Lung (tissue), 12 donors: Measurements from ENCODE around the gene SON. TPM values are rescaled to one million over a fixed set of nuclear protein-coding genes. Genes with fewer than 3 reads are reported as not detected.
"Not testable (repeated sequence)": the region's sequence is repeated elsewhere in the genome, so short reads cannot be mapped to it uniquely, and the experiment has no call there.

Source experiments
- ATAC-seq: fragments of 200-7000 bp; cut with Tn5 transposase; one replicate; pipeline ENCODE4 v1.9.1; 2020; ENCODE audit warnings: moderate number of reproducible peaks; ENCODE audit not compliant: insufficient read depth, low FRiP score
- DNase-seq, 3 donors: peaks; one replicate each; pipeline ENCODE4 v3.0.0-alpha.2; 2013 to 2017
- H3K27ac ChIP-seq, 2 donors: one replicate each; pipeline ENCODE4 v1.5.1; 2013; ENCODE audit warnings: mild to moderate bottlenecking in 2 of 2, moderate library complexity in 2 of 2, control low read depth in 1 of 2, inconsistent platforms in 1 of 2, low read depth in 1 of 2, low read length in 1 of 2
- H3K27me3 ChIP-seq, 3 donors: one replicate each; pipeline ENCODE4 v1.5.1; 2013; ENCODE audit warnings: low read length in 2 of 3; ENCODE audit not compliant: control insufficient read depth in 3 of 3, insufficient read depth in 3 of 3
- H3K36me3 ChIP-seq, 4 donors: one replicate each; pipeline ENCODE4 v1.5.1; 2013; ENCODE audit warnings: low read length in 4 of 4, mild to moderate bottlenecking in 1 of 4, moderate library complexity in 1 of 4; ENCODE audit not compliant: control insufficient read depth in 4 of 4, insufficient read depth in 4 of 4
- H3K4me1 ChIP-seq, 5 donors: one replicate each; pipeline ENCODE4 v1.5.1; 2013; ENCODE audit warnings: low read length in 5 of 5, mild to moderate bottlenecking in 2 of 5, moderate library complexity in 1 of 5; ENCODE audit not compliant: control insufficient read depth in 5 of 5, insufficient read depth in 5 of 5
- H3K4me3 ChIP-seq: one replicate; pipeline ENCODE4 v1.5.1; 2013; ENCODE audit warnings: mild to moderate bottlenecking, control low read depth, moderate library complexity
- H3K9ac ChIP-seq, 2 donors: one replicate each; pipeline ENCODE4 v1.5.1; 2013; ENCODE audit warnings: low read length in 2 of 2, control low read depth in 1 of 2; ENCODE audit not compliant: insufficient read depth in 1 of 2
- H3K9me3 ChIP-seq, 4 donors: one replicate each; pipeline ENCODE4 v1.5.1; 2013; ENCODE audit warnings: low read length in 3 of 4, mild to moderate bottlenecking in 1 of 4, moderate library complexity in 1 of 4; ENCODE audit not compliant: control insufficient read depth in 4 of 4, insufficient read depth in 3 of 4
- CTCF ChIP-seq: IDR thresholded peaks from 2 replicates; pipeline ENCODE4 v1.5.1; 2012; ENCODE audit warnings: mild to moderate bottlenecking; ENCODE audit errors: control extremely low read depth, extremely low read depth
- WGBS, 2 donors: extraction: QIAGEN DNeasy Blood & Tissue Kit; methylation state at CpG; one replicate each; pipeline ENCODE4 v1.1.7; 2013; 5-methylcytosine and 5-hydroxymethylcytosine counted together
- polyA plus RNA-seq, 2 donors: library from polyadenylated mRNA; stranded (reverse); fragments of 200-250 nt; gene quantifications; one replicate each; pipeline ENCODE4 v1.2.1, GENCODE V29; 2013
- total RNA-seq, 2 donors: library from RNA; depleted of rRNA in 1 of 2; stranded (reverse); fragments of >200 nt in 1 of 2; gene quantifications; one replicate each; pipeline ENCODE4 v1.2.1, GENCODE V29; 2014 to 2021
- donor health status: control.
- donor health status: control.
- donor health status: Bipolar disorder and iron deficiency.
- donor health status: healthy.
- donor health status: DM: yes; HTN: yes; CAD: no.

SON gene
- total and polyA plus RNA-seq, 4 donors: 100 to 393 (median 192) TPM

DNA sequence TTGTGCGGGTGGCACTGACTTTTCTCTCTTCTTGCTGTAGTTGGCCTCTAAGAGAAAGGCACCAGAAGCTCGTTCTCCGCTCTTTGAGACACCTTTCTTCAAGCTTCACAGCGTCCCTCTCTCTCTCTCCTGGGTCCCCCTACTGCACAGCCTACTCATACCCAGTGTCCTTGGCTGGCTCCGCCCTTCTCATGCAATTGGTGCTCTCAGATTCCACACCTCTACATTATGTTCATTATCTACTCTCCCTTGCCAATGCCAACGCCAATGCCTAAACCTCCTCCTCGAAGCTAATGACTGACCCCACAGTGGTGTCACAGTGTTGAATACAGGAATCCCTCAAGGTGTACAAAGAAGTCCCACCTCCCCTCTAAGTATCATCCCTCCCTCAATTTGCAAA lies 46.5 kb upstream of the SON start:
- H3K9ac ChIP-seq: no peak overlapping the region
- no peak overlapping the region for H3K4me3 ChIP-seq
- no peak for ATAC-seq
- H3K27ac ChIP-seq: no peak overlapping the region
- H3K27me3 ChIP-seq: no peaks in the 10 kb centered on the region
- H3K36me3 ChIP-seq: no peaks in the 10 kb centered on the region
- H3K4me1 ChIP-seq: peaks cover 0 to 9% (median 0%) of the 10 kb centered on the region in 5 donors
- TF ChIP-seq CTCF: no peak
- WGBS, 2 donors: 71 to 73% methylated on average over 7 of the region's 7 CpGs
- H3K9me3 ChIP-seq: no peaks in the 10 kb centered on the region
- DNase-seq: no peak

DNA sequence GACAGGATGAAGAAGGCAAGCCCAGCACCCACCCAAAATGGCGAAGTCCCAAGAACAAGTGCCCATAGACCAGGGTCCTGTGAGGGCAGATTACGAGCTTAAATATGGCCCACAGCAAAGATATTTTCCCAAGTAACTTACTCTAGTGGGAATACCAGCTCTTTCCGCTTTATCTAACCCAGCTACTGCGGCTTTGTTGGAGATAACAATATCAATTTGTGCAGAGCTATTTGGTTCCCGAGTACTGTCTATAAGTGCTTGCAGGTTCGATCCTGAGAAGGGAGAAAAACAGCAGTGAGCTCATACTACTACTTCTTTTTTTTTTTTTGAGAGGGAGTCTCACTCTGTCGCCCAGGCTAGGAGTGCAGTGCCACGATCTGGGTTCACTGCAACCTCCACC lies 37.0 kb upstream of the SON start:
- no peak for ATAC-seq
- 96 to 97% methylated on average over 8 of the region's 8 CpGs for WGBS, 2 donors
- Histone ChIP-seq H3K36me3 (peaks cover 13 to 34% (median 21%) of the 10 kb centered on the region in 4 donors), H3K4me3 (no peak overlapping the region), H3K4me1 (no peaks in the 10 kb centered on the region), H3K27ac (no peak overlapping the region), H3K9ac (no peak overlapping the region), H3K27me3 (no peaks in the 10 kb centered on the region), H3K9me3 (no peaks in the 10 kb centered on the region)
- no peak for TF ChIP-seq CTCF
- no peak for DNase-seq

- H3K27ac ChIP-seq, ATAC-seq, H3K4me1 ChIP-seq, DNase-seq, H3K9ac ChIP-seq, H3K4me3 ChIP-seq, H3K27me3 ChIP-seq, H3K9me3 ChIP-seq: not testable (repeated sequence)
- H3K36me3 ChIP-seq: peaks cover 20 to 43% (median 25%) of the 10 kb centered on the region in 4 donors
- 100% methylated on average over 1 of the region's 1 CpG for whole genome bisulfite sequencing, 2 donors
These were observed 35.8 kb upstream of the SON start for GRCh38 chr21:33507003-33507402.

DNA sequence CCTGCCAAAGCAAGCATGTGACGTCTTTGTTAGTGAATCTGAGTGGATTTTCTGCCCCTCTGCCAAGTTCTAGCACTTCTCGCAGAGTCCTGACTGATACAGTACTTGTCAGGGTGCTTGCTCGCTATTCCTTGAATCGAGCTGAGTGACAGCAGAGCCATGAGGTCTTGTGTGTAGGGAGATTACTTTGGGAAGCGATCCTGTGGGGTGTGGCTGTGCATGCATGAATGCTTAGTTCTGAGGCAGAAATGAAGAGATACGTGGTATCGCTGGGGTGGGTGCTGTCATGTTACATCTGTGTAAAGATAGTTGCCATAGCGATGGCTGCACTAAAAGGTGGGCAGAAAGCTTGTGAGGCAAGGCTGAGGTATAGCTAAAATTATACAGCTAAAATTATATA lies 32.0 kb upstream of the SON start:
- peaks cover 20 to 32% (median 24%) of the 10 kb centered on the region in 4 donors for H3K36me3 ChIP-seq

More for the DNA sequence above, 32.0 kb upstream of the SON start:
- Histone ChIP-seq H3K9ac (no peak overlapping the region), H3K27ac (no peak overlapping the region), H3K27me3 (no peaks in the 10 kb centered on the region), H3K4me1 (peaks cover 0 to 8% (median 0%) of the 10 kb centered on the region in 5 donors), H3K9me3 (no peaks in the 10 kb centered on the region), H3K4me3 (no peak overlapping the region)
- DNase-seq: no peak
- ATAC-seq: no peak
- TF ChIP-seq CTCF: no peak
- 96 to 97% methylated on average over 8 of the region's 8 CpGs for WGBS, 2 donors
